Measurements from ENCODE around the gene LITAF. TPM values are rescaled to one million over a fixed set of nuclear protein-coding genes. Genes with fewer than 3 reads are reported as not detected.
"Not testable (repeated sequence)": the region's sequence is repeated elsewhere in the genome, so short reads cannot be mapped to it uniquely, and the experiment has no call there.

LITAF gene
- total and polyA plus RNA-seq, 3 donors from 2014 or later, result 9.9 to 31.5 (median 13.6) TPM

GRCh38 chr16:11517961-11518360, 68.8 kb downstream of the LITAF start:
- Histone ChIP-seq H3K27me3 (no peaks in the 10 kb centered on the region), H3K4me3 (no peak overlapping the region), H3K9me3 (no peaks in the 10 kb centered on the region), H3K36me3 (ENCODE audit: low read depth, missing control alignments) (no peaks in the 10 kb centered on the region), H3K27ac (no peak overlapping the region), H3K4me1 (no peaks in the 10 kb centered on the region)
- no peak for DNase-seq
- 77 to 81% methylated on average over 5 of the region's 5 CpGs for WGBS, 2 donors
- TF ChIP-seq CTCF (IDR thresholded peaks at IDR 0.05) (no peak), POLR2A (IDR thresholded peaks at IDR 0.05) (no peak)
- intact Hi-C loops (cut with DNase I; ENCODE audit: low total_unique reads), result no loop called here

GRCh38 chr16:11515540-11516430, 70.9 kb downstream of the LITAF start:
- Histone ChIP-seq H3K36me3 (ENCODE audit: low read depth, missing control alignments) (no peaks in the 10 kb centered on the region), H3K27ac (no peak overlapping the region), H3K4me1 (no peaks in the 10 kb centered on the region), H3K9me3 (no peaks in the 10 kb centered on the region), H3K27me3 (no peaks in the 10 kb centered on the region), H3K4me3 (no peak overlapping the region)
- intact Hi-C loops (cut with DNase I; ENCODE audit: low total_unique reads), result no loop called here
- no peak for TF ChIP-seq POLR2A (IDR thresholded peaks at IDR 0.05)
- TF ChIP-seq CTCF (IDR thresholded peaks at IDR 0.05), result no peak
- 75 to 79% methylated on average over 4 to 13 of the region's 13 CpGs for WGBS, 2 donors
- no peak for DNase-seq

- intact Hi-C loops (cut with DNase I; ENCODE audit: low total_unique reads), result no loop called here
- Histone ChIP-seq H3K4me3 (no peak overlapping the region), H3K9me3 (no peaks in the 10 kb centered on the region), H3K27ac (no peak overlapping the region), H3K4me1 (no peaks in the 10 kb centered on the region), H3K27me3 (no peaks in the 10 kb centered on the region), H3K36me3 (ENCODE audit: low read depth, missing control alignments) (no peaks in the 10 kb centered on the region)
- WGBS, 2 donors, result 92 to 93% methylated on average over 14 of the region's 14 CpGs
- DNase-seq, result no peak
- TF ChIP-seq CTCF (IDR thresholded peaks at IDR 0.05), result no peak
- no peak for TF ChIP-seq POLR2A (IDR thresholded peaks at IDR 0.05)
These were observed 72.4 kb downstream of the LITAF start for GRCh38 chr16:11514283-11514682.

- H3K4me3 ChIP-seq; DNase-seq; H3K36me3 ChIP-seq (ENCODE audit: low read depth, missing control alignments); intact Hi-C loops (cut with DNase I; ENCODE audit: low total_unique reads); H3K27ac ChIP-seq; H3K27me3 ChIP-seq; H3K4me1 ChIP-seq; H3K9me3 ChIP-seq: not testable (repeated sequence)
- 92 to 93% methylated on average over 13 of the region's 13 CpGs for WGBS, 2 donors
These were observed 73.4 kb downstream of the LITAF start for GRCh38 chr16:11513366-11513765.

GRCh38 chr16:11511801-11512200, 74.9 kb downstream of the LITAF start:
- H3K4me3 ChIP-seq, result no peak overlapping the region
- no peak for DNase-seq
- H3K27me3 ChIP-seq, result no peaks in the 10 kb centered on the region
- intact Hi-C loops (cut with DNase I; ENCODE audit: low total_unique reads), result no loop called here
- H3K9me3 ChIP-seq, result no peaks in the 10 kb centered on the region
- WGBS, 2 donors, result 75 to 80% methylated on average over 6 of the region's 6 CpGs
- H3K36me3 ChIP-seq (ENCODE audit: low read depth, missing control alignments), result no peaks in the 10 kb centered on the region
- TF ChIP-seq CTCF (IDR thresholded peaks at IDR 0.05) (no peak), POLR2A (IDR thresholded peaks at IDR 0.05) (no peak)
- no peak overlapping the region for H3K27ac ChIP-seq
- no peaks in the 10 kb centered on the region for H3K4me1 ChIP-seq

Data from testis (tissue), 3 donors.